ENCODE data around the gene EMCN. TPM values are rescaled to one million over a fixed set of nuclear protein-coding genes. Genes with fewer than 3 reads are reported as not detected.
A peak's percentile ranks its signal among the peaks of the same experiment; 100 is the strongest.
"Not testable (repeated sequence)": the region's sequence is repeated elsewhere in the genome, so short reads cannot be mapped to it uniquely, and the experiment has no call there.

EMCN gene
- total RNA-seq, 1 experiment from 2014 or later, result 0.05 TPM

DNA sequence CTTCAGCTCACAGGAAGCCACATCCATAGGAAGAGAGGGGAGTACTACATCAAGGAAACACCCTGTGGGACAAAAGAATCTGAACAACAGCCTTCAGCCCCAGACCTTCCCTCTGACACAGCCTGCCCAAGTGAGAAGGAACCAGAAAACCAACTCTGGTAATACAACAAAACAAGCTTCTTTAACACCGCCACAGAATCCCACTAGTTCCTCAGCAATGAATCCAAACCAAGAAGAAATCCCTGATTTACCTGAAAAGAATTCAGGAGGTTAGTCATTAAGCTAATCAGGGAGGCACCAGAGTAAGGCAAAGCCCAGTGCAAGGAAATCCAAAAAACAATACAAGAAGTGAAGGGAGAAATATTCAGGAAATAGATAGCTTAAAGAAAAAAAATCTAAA, 137.4 kb downstream of the EMCN start:
- DNase-seq (ENCODE audit: low read depth), result not testable (repeated sequence)

DNA sequence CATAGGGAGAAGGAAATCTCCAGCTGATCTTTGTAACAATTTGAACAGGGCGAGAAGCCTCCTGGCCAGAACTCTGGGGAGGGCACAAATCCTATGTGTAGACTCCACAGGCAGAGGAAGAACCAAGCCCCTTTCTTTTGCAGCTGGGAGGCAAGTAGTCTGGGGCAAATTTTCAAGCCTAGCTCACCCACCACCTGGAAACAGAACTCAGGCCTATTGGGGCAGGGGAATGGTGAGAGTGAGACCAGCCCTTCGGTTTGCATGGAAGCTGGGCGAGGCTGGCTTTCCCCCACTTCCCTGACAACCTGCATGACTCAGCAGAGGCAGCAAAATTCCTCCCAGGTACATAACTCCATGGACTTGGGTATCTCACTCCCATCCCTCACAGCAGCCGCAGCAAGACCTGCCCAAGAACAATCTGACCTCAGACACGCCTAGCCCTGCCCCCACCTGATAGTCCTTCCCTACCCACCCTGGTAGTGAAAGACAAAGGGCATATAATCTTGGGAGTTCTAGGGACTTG, 138.2 kb downstream of the EMCN start:
- DNase-seq (ENCODE audit: low read depth), result no peak

DNA sequence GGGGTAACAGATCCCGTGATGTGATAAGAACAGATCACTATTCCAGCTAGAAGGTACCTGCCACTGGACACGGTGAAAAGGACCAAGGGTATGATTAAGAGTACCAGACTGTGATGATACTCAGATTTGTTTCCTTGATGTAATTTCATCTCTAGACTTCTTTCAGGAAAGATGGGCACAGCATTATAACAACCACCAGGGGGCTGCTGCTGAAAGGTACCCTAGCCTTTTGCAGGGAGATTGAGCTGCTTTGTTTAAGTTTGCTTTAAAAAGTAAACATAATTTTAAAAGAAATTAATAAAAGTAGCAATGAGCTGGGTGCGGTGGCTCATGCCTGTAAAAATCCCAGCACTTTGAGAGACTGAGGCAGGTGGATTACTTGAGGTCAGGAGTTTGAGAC, 145.4 kb downstream of the EMCN start:
- peak; percentile 4 for DNase-seq (ENCODE audit: low read depth)

DNA sequence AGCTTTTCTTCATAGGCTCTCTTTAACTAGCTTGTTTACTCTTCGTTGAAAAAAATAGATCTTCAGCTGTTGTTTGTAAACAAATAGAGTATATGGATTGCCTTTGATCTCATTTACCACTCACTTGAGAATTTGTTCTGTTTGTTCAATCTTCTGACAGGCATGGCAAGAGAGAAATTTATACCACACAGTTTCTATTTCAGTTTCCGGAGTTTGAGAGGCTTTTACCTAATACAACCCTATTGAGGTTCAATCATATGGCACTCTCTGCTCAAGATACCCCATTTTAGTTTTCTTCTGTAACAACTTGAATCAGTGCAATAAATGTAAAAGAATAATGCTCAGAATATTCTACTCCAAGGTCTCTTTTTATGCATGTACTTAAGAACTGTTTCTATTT, 148.0 kb downstream of the EMCN start:
- no peak for DNase-seq (ENCODE audit: low read depth)

DNA sequence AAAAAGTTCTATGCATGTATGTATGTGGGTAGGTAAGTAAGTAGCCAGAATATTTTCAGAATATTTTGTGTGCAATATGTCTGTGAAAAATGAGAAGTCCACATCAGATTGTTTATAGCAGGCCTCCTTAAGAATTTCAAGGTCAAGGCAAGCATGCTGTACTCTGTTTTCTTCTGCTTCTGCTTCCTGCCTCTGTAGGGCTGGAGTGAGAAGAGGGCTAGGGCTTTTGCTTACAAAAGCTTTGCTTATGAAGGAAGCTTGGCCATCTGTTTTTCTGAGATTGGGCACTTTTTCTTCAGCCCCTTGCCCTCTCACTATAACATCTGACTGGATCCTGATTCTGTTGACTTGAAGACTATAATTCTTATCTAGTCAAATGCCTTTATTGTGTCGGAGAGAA, 150.4 kb downstream of the EMCN start:
- no peak for DNase-seq (ENCODE audit: low read depth)

DNA sequence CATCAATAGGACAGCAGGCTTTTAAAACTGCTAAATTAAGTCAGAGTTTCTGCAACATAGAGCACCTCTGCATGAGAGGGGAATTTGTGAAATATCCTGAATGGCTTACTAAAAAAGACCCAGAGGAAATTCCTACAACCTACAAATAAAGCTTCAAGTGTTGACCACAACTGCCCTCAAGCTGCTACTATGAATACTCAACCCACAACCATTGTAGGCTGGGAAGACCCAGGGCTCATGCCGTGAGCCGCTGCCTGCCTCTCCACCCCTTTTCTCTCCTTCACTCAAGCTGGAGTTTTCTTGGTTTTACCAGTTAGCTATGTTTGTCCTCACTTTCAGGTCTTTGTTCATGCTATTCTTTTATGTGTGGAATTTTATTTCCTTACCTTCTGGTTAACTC, 151.6 kb downstream of the EMCN start:
- peak; percentile 4 for DNase-seq (ENCODE audit: low read depth)

DNA sequence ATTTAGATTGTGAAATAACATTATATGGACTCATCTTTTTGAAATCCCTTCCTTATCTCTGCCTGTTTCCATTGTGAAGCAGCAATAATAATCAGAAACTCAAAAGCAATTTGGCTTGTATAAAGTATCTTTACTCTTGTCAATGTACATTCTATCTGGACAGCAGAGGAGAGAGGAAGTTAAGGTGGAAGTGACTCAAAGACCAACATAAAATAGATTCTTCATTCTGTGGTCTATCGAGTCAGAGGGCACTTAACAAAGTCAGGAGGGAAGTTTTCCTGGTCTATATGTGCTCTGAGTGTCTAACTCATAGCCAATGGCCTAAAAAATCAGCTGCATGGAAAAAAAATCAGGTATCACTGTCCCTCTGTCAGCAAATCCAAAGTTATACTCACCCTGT, 155.5 kb downstream of the EMCN start:
- peak; percentile 2 for DNase-seq (ENCODE audit: low read depth)

DNA sequence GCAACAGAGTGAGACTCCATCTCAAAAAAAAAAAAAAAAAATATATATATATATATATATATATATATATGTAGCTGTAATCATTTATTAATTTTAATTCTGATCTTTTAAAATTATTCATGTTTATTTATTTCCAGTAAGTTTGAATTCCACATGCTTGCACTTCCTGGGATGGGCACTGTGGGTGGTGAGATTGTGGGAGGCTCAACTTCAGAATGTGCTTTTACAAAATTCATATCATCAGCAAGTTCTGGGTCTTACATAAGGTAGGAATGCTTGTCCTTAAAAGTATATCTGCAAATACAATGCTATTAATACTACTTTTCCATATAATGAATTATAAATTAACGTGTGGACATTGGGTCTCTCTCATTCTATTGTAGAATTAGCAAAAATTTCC, 156.5 kb downstream of the EMCN start:
- DNase-seq (ENCODE audit: low read depth), result no peak

DNA sequence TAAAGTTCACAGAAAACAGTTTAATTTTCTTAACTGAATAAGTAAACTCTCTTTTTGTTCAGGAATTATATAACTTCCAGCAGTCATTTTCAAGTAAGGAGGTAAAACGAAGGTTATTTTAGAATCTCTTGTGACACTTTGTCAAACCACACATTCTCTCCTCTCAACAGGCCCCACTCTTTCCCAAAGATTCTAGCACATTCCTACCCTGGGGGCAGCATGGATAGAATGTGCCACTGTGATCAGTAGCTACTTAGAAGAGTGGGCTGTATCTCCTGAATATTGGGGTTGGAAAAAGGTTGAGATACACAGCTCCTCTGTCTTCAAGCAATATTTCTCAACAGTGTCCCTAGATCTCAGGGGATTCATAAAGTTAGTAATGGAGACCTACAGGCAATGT, 157.6 kb downstream of the EMCN start:
- DNase-seq (ENCODE audit: low read depth), result no peak

DNA sequence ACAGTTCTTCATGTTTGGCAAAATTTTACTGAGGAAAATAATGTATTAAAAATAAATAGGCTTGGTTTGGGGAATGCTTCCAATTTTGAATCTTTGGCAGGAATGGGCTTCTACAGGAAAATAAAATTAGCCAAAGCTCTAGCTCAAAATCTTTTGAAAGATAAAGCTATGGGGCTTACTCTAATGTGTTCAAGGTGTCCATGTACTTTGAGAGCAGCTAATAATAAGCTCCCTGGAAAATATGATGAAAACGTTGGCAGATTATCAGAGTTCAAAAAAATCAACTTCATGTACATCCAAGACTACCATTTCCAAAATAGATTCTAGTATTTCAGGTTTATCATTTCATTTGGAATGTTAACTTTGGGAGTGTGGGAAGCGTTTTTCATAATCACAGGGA, 158.4 kb downstream of the EMCN start:
- DNase-seq (ENCODE audit: low read depth), result no peak

DNA sequence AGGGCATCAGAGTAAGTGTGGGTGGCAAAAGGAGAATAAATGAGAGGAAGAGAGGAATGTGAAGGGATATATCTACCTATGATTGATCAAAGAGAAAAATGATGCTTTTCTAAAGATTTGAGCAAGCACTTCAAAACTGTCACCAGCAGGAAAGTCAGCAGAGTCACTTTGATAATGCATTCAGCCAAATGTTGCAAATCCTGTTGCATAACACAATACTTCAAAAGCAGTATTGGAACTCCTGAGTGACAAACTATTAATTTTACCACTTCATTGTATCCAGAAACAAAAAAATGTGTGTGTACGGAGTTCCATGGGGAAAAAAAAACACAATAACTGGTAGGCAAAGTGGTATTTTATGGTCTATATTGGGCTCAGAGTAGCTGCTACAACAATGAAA, 160.3 kb downstream of the EMCN start:
- no peak for DNase-seq (ENCODE audit: low read depth)

DNA sequence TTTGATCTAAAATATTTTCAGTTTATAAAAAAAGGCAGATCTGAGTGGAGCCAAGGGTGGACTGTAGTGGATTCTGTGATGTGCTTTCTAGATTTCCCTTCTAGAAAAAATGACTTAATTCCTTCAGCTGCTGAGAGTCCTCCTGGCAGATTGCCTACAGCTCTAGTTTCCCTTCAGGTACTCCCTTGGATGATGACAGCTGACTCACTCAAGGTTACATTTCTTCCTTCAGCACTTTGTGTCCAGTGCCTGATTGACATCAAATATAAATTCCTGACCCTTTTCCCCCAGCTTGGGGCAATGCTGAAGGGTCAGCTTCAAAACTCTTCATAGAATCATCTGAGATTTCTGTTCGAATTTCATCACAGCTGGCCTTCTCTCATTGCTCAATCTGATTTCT, 161.7 kb downstream of the EMCN start:
- peak; percentile 35 for DNase-seq (ENCODE audit: low read depth)

DNA sequence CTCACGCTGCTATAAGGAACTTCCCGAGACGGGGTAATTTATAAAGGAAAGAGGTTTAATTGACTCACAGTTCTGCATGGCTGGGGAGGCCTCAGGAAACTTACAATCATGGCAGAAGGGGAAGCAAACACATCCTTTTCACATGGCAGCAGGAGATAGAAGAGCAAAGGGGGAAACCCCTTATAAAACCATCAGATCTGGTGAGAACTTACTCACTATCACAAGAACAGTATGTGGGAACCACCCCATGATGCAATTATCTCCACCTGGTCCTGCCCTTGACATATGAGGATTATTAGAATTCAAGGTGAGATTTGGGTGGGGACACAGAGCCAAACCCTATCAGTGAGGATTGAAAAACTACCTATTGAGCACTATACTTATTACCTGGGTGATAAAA, 165.5 kb downstream of the EMCN start:
- not testable (repeated sequence) for DNase-seq (ENCODE audit: low read depth)

DNA sequence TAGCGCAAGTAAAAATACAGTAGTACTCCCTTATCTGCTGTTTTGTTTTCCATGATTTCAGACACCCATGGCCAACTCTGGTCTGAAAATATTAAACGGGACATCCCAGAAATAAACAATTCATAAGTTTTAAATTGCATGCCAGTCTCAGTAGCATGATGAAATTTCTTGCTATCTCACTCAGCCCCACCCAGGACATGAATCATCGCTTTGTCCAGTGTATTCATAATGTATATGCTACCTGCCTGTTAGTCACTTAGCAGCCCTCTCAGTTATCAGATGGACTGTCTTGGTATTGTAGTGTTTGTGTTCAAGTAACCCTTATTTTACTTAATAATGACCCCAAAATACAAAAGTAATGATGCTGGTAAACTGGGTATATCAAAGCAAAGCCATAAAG, 169.3 kb downstream of the EMCN start:
- peak; percentile 45 for DNase-seq (ENCODE audit: low read depth)

DNA sequence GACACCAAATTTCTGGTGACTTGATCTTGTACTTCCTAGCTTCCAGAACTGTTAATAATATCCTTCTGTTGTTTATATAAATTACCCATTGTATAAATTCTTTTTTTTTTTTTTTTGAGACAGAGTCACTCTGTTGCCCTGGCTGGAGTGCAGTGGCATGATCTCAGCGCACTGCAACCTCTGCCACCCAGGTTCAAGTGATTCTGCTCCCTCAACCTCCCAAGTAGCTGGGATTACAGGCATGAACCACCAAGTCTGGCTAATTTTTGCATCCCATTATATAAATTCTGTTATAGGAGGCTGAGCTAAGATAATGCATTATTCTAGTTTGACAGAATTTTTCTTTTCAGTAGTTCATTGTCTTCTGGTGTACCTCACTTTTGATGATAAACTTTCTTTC, 170.6 kb downstream of the EMCN start:
- no peak for DNase-seq (ENCODE audit: low read depth)

DNA sequence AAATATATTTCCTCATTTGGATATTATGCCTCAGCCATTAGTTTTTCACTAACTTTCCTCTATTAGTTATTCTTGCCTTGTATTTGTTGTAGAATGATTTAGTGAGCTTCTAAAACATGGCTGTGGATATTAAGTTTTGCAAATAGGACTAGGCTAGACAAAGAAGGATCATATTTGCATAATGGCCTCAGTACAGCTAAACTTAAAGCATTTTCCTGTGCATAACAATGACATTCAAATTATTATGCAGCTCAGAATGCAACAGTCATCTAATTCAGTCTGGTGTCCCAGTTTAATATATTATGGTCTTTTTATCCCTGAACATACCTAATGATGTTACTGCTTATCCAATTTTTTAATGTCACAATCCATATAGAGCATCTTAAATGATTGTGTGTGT, 172.2 kb downstream of the EMCN start:
- no peak for DNase-seq (ENCODE audit: low read depth)
